ENCODE data around the gene TGM1.

The TGM1 gene

GRCh38 chr14:24292118-24292807 lies 29.3 kb upstream of the TGM1 start:
- no peak for DNase-seq (ENCODE audit: low spot score)

GRCh38 chr14:24291446-24292117 lies 28.6 kb upstream of the TGM1 start:
- DNase-seq (ENCODE audit: low spot score) = no peak

- DNase-seq (ENCODE audit: low spot score) = no peak
These were observed 27.8 kb upstream of the TGM1 start for GRCh38 chr14:24290746-24291145.

- DNase-seq (ENCODE audit: low spot score) = no peak
These were observed 26.8 kb upstream of the TGM1 start for GRCh38 chr14:24289649-24290280.

- DNase-seq (ENCODE audit: low spot score) = no peak
These were observed 24.0 kb upstream of the TGM1 start for GRCh38 chr14:24286996-24287395.

DNA sequence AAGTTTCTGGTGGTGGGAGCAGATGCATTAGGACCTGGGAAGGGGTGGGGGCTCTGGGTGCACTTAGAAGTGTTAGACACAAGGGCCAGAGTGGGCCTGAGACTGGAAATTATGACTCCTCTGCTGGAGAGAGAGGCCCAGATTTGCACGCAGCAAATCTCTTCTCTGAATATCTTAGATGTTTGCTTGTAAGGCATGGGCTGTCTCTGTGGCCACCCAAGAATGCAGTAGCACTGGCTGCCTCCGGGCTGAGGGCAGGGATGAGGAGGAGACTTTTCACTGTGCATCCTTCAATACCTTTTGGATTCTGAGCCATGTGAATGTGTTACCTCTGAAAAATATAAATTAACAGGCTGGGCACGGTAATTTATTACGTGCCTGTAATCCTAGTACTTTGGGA lies 22.4 kb upstream of the TGM1 start:
- no peak for DNase-seq (ENCODE audit: low spot score)

- DNase-seq (ENCODE audit: low spot score) = no peak
These were observed 21.6 kb upstream of the TGM1 start for GRCh38 chr14:24284501-24285035.

DNA sequence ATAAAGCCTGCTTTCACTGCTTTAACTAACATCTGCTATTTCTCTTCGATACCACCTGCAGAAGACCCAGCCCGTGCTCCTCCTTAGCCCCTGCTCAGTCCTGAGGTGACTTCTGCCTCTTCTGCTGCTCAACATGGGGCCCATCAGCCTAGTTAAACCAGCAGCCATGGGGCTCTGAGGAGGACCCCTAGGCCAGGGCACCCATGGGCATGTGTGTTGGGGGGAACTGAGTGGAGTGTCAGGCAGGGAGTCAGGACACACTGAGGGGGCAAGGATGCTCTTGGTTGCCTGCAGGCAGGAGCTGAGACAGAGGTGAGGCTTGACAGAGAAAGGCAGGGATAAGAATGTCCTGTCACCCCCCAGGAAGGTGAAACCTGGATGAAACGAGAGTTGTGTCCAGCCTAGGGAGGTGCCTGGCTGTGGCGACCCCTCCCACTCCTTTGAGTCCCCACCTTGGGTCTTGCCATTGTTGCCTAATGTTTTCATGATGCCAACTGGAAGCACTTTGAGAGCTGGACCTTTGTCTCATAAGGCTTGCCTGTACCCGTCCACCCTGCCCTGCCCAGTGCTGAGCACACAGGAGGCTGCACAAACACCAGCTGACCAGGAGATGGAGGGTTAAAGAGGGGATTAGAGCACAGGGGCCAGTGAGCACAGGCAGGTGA lies 21.0 kb upstream of the TGM1 start:
- DNase-seq (ENCODE audit: low spot score) = no peak

DNA sequence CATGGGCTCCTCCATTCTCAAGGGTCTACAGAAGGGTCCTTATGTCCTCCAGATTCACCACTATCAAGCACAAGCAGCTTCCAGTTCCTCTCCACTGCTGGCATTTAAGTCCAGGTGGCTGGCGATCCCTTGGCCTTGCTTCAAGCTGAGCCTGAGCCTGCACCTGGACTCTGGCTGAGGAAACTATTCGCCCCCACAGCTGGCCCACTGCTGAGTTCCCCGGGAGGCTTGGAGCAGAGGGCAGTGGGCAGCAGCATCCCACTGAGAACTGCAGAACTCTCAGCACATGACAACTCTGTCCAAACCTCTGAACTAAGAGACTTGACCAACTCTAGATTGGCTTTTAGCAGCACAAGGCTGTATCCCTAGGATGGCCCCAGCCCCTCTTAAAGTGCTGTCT lies 19.8 kb upstream of the TGM1 start:
- DNase-seq (ENCODE audit: low spot score) = no peak

DNA sequence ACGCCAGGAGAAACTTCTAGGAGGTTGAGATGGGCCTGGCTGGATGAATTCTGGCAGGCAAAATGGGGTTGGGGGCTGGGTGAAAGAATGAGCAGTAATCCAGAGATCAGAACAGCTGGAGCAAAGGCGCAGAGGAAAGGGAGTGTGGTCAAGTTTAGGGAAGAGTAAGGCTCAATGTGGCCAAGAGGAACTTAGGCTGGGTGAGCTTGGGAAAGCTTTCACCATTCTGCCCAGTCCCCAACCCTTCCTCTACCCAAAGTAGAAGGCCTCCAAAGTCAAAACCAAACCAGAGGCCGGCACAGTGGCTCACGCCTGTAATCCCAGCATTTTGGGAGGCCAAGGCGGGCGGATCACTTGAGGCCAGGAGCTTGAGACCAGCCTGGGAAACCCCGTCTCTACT lies 18.7 kb upstream of the TGM1 start:
- DNase-seq (ENCODE audit: low spot score) = no peak

DNA sequence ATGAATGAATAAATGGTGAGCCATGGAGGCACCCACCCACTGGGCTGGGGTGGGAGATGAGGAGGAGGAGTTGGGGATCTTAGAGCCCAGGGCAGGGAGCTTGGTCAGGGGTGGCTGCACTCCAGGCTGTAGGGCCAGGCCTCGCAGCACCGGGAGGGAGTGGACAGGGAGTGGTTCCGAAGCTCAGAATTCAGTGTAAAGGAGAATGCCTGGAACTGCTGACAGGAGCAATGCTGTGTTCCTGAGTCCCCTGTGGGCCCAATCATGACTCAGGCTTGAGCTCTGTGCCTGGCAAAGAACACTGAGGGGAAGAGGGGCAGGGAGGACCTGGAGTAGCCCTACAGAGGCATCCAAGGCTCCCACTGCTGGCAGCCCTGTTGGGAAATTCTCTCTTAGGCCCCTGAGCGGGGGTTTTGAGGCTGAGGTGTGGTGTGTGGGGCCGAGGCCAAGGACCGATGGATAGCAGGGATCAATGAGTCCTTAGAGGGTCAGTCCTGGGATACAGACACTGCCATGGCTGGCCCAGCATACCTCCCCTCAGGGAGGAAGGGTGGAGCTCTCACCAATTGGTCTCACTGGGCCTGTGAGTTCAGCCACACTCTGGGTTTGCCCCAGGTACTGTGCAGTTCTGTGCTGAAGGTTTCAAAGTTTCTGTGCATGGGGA lies 18.0 kb upstream of the TGM1 start:
- no peak for DNase-seq (ENCODE audit: low spot score)

DNA sequence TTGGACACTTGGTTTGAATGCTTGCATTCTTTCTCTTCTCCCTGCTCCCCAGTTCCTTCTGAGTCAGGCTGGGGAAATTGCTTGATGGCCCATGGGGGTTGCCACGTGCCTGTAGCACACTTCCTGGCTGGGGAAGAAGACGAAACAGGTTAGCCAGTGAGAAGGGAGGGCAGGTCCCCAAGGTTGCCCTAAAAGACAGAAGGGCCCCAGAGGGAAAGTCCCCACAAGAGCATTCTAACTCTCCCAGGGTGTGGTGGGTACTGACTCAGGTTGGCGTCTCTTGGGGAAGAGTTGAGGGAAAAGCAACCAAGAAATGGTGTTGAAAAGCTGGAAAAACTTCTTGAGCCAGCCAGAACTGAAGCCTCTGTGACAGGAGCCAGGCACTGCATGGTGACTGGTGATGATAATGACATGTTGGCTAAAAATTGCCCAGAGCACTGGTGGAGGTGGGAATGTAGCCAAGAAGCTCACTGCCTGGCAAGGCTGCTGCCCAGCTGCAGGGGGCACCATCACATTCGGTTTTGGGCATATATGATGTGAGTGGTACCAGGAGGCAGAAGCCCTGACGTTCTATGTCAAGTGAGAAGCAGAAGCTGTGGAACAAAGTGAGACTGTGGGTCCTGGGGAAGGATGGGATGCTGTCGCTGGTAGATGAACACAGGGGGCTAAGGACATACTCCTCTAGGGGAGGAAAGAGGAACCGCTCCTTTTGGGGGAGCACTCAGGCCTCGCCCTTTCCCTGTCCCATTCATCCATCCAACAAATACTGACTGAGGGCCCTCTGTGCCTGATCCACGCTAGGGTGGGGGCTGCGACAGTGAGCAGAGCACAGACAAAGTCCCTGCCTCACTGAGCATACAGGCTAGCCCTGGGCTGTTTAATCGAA lies 16.6 kb upstream of the TGM1 start:
- DNase-seq (ENCODE audit: low spot score) = peak; percentile 81

DNA sequence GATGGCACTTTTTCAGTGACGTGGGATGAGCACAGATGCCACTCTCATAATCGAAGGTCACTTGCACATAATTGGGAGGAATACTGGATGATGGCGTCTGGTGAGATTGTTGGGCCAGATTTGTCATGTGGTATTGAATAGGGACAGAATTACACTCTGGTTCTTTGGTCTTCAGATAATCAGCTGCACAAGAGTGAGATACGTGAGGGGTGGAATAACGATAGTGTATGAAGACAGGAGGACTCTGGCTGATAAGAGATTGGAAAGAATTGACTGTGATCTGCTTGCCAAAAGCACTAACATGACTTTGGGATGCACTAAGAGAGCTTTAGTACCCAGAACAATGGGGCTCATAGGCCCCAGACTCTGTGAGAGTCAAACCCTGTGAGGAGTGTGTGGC lies 15.4 kb upstream of the TGM1 start:
- no peak for DNase-seq (ENCODE audit: low spot score)

DNA sequence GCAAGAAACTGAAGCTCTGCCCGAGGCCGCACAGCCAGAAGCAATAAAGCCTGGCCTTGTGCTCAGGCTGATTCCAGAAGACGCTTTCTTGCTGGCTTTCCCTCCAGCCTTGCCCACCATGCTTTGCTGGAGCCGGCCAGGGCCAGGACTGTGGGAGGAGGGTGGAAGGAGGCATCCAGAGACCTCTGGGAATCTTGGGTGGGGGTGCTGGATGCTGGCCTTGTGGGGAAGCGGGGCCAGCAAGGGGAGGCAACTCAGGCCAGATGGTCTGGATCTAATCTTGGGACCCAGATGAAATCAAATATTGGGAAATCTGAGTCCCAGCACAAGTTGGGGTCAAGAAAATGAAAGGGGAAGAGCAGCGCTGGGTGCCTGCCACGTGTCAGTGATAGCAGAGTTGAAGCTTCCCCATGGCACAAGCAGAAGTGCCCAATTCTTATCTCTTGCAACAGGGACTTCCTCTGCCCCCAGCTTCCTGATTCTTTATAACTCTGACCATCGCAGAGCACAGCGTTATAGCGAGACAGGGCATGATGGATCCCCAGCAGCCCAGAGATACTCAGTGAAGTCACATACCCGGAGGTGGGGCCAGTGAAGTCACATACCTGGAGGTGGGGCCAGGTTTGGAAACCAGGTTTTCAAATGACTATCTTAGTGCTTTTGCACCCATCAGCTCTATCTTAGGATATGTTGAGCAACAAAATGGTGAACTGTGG lies 14.8 kb upstream of the TGM1 start:
- DNase-seq (ENCODE audit: low spot score) = peak; percentile 42

DNA sequence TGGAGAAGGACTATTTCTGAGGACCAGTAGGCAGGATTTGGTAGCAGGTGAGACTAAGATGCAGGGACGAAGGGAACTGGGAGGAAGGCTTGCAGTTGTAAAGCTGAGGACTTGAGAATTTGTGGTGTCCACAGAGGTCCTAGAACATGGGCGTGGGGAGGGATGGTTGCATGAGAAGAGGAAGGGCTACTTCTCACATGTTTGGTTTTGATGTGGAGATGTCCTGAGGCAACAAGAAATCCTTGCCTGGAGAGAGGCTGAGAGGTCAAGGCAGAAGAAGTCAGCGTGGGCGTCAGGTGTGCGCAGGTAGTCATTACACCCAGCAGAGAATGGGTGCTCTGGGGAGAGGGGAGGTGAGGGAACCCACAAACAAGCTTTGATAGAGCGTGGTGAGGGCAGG lies 14.1 kb upstream of the TGM1 start:
- DNase-seq (ENCODE audit: low spot score) = no peak

- DNase-seq (ENCODE audit: low spot score) = peak; percentile 43
These were observed 11.1 kb upstream of the TGM1 start for GRCh38 chr14:24274101-24274543.

- no peak for DNase-seq (ENCODE audit: low spot score)
These were observed 10.5 kb upstream of the TGM1 start for GRCh38 chr14:24273422-24273998.

- no peak for DNase-seq (ENCODE audit: low spot score)
These were observed 9.5 kb upstream of the TGM1 start for GRCh38 chr14:24272467-24272866.

- no peak for DNase-seq (ENCODE audit: low spot score)
These were observed 8.9 kb upstream of the TGM1 start for GRCh38 chr14:24271834-24272263.

Data from globus pallidus (tissue), 1 donor.